ENCODE results near the gene SEC23A.

Gene SEC23A

GRCh38 chr14:39034481-39035296 lies 68.3 kb downstream of the SEC23A start:
- Histone ChIP-seq H3K27me3 (ENCODE audit: insufficient read depth, low read length, poor library complexity) (no peaks in the 10 kb centered on the region), H3K27ac (ENCODE audit: low read length) (no peak overlapping the region), H3K9me3 (ENCODE audit: insufficient read depth, low read length, severe bottlenecking) (no peaks in the 10 kb centered on the region), H3K4me2 (ENCODE audit: insufficient read depth, low read length) (no peak overlapping the region), H3K36me3 (ENCODE audit: insufficient read depth, low read length) (peaks cover 67% of the 10 kb centered on the region), H2AFZ (ENCODE audit: low read depth, low read length) (no peak overlapping the region), H3K4me1 (ENCODE audit: insufficient read depth, low read length) (no peaks in the 10 kb centered on the region), H3K4me3 (ENCODE audit: low read depth in 1 of 2, low read length in 2 of 2) (no peak overlapping the region), H3K9ac (ENCODE audit: low read depth, low read length) (no peak overlapping the region), H4K20me1 (ENCODE audit: insufficient read depth, low read length) (no peaks in the 10 kb centered on the region), H3K79me2 (ENCODE audit: insufficient read depth, low read length) (no peaks in the 10 kb centered on the region)
- no peak for TF ChIP-seq EZH2 (IDR thresholded peaks at IDR 0.05; ENCODE audit: borderline replicate concordance, low read depth, low read length, severe bottlenecking)
- no peak for TF ChIP-seq CTCF (IDR thresholded peaks at IDR 0.05; ENCODE audit: borderline replicate concordance, extremely low read depth, low read length, poor library complexity, severe bottlenecking)
- no peak for DNase-seq
- ATAC-seq (ENCODE audit: insufficient read depth, low read depth) = no peak

GRCh38 chr14:39033371-39033770 lies 69.7 kb downstream of the SEC23A start:
- Histone ChIP-seq H3K9ac (ENCODE audit: low read depth, low read length) (no peak overlapping the region), H3K79me2 (ENCODE audit: insufficient read depth, low read length) (no peaks in the 10 kb centered on the region), H3K27me3 (ENCODE audit: insufficient read depth, low read length, poor library complexity) (no peaks in the 10 kb centered on the region), H3K4me2 (ENCODE audit: insufficient read depth, low read length) (no peak overlapping the region), H3K36me3 (ENCODE audit: insufficient read depth, low read length) (peaks cover 56% of the 10 kb centered on the region), H3K27ac (ENCODE audit: low read length) (no peak overlapping the region), H3K4me3 (ENCODE audit: low read depth in 1 of 2, low read length in 2 of 2) (no peak overlapping the region), H3K9me3 (ENCODE audit: insufficient read depth, low read length, severe bottlenecking) (no peaks in the 10 kb centered on the region), H4K20me1 (ENCODE audit: insufficient read depth, low read length) (no peaks in the 10 kb centered on the region), H2AFZ (ENCODE audit: low read depth, low read length) (no peak overlapping the region), H3K4me1 (ENCODE audit: insufficient read depth, low read length) (no peaks in the 10 kb centered on the region)
- DNase-seq (no peak), ATAC-seq (ENCODE audit: insufficient read depth, low read depth) (no peak)
- no peak for TF ChIP-seq EZH2 (IDR thresholded peaks at IDR 0.05; ENCODE audit: borderline replicate concordance, low read depth, low read length, severe bottlenecking)
- TF ChIP-seq CTCF (IDR thresholded peaks at IDR 0.05; ENCODE audit: borderline replicate concordance, extremely low read depth, low read length, poor library complexity, severe bottlenecking) = no peak

GRCh38 chr14:39030209-39030608 lies 72.8 kb downstream of the SEC23A start:
- Histone ChIP-seq H3K9ac (ENCODE audit: low read depth, low read length) (no peak overlapping the region), H4K20me1 (ENCODE audit: insufficient read depth, low read length) (no peaks in the 10 kb centered on the region), H3K4me1 (ENCODE audit: insufficient read depth, low read length) (no peaks in the 10 kb centered on the region), H3K27ac (ENCODE audit: low read length) (no peak overlapping the region), H3K9me3 (ENCODE audit: insufficient read depth, low read length, severe bottlenecking) (no peaks in the 10 kb centered on the region), H3K4me3 (ENCODE audit: low read depth in 1 of 2, low read length in 2 of 2) (no peak overlapping the region), H3K27me3 (ENCODE audit: insufficient read depth, low read length, poor library complexity) (no peaks in the 10 kb centered on the region), H3K4me2 (ENCODE audit: insufficient read depth, low read length) (no peak overlapping the region), H3K36me3 (ENCODE audit: insufficient read depth, low read length) (peaks cover 28% of the 10 kb centered on the region), H2AFZ (ENCODE audit: low read depth, low read length) (no peak overlapping the region), H3K79me2 (ENCODE audit: insufficient read depth, low read length) (no peaks in the 10 kb centered on the region)
- ATAC-seq (ENCODE audit: insufficient read depth, low read depth) (no peak), DNase-seq (no peak)
- TF ChIP-seq EZH2 (IDR thresholded peaks at IDR 0.05; ENCODE audit: borderline replicate concordance, low read depth, low read length, severe bottlenecking) (no peak), CTCF (IDR thresholded peaks at IDR 0.05; ENCODE audit: borderline replicate concordance, extremely low read depth, low read length, poor library complexity, severe bottlenecking) (no peak)
